ENCODE data around the gene HMOX2.

GRCh38 chr16:4467916-4468315, 8.3 kb upstream of the HMOX2 start:
- TF ChIP-seq POLR2A (IDR thresholded peaks at IDR 0.05) (no peak), CTCF (IDR thresholded peaks at IDR 0.05) (no peak), EP300 (IDR thresholded peaks at IDR 0.05) (no peak)
